CD4-positive, alpha-beta T cell treated with Interleukin-21 for 1 hour (primary cell): ENCODE measurements around the gene SYT1.

ENCODE experiments used
- DNase-seq: peaks from one replicate; pipeline ENCODE4 v3.0.0-alpha.2; 2020

Gene SYT1

DNA sequence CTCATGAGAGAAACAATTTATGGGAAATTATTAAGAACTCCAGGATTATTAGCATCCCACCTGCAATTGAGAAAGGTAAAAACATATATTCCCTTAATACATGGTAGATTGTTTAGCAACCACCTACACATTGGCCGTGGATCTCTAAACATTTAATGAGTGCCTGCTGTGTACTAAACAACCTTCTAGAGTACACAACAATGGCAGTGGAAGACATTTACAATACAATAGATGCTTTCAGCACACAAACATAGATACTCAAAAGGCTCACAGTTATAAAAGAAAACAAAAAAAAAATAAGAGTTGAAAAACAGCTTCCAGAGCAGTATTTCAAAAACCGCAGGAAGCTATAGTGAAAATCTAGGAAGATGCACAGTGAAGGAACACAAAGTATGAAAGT lies 382.9 kb downstream of the SYT1 start:
- no peak for DNase-seq

DNA sequence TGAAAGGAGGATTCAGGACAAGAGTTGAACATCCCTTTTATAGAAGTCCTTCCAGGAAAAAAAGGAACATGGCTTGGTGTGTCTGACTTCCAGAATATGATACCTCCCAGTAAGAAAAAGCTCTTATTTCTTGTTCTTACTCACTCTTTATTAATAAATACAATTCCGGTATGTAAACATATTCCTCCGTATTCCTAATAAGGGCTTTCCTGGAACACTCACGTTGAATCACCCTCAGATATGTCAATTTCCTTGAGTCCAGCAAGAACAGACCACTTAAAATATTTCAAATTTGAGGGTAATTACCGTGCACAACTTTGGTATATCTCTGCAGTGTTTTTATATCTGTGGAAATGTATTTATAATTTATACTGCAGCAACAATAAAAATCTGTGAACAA lies 385.6 kb downstream of the SYT1 start:
- DNase-seq = no peak

DNA sequence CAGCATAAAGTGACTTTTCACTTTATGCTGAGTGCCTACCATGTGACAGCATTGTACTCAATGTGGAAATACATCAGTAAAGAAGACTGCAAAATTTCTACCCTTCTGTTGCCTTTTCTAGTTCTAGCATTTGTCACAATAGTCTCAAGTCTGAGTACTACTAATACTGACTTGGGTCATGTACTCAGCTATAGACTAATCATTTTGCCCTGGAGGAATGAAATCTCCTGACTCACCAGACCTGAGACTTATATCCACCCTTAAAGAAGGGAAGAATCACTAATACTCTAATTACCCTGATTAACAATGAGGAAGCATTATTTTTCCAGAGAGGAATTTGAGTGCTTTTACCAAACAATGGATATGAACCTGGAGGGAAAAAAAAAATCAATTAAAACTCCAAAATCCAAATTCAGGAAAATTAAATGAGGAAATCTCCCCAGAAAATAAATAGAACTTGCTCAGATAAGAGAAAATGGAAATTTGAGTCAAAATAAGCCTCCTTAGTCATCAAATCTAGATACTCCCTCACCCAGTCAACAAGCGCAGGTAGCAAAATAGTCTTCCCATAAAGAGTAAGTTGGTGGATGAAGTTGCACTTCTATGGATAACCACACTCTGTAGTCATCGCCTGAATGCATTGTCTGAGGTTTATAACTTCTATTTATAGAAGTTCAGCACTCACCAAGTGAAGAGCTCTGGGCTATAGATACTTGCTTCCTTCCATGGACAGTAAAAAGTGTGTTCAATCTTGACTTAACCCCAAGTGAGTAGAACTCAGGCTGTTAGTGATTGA lies 386.6 kb downstream of the SYT1 start:
- DNase-seq = no peak

DNA sequence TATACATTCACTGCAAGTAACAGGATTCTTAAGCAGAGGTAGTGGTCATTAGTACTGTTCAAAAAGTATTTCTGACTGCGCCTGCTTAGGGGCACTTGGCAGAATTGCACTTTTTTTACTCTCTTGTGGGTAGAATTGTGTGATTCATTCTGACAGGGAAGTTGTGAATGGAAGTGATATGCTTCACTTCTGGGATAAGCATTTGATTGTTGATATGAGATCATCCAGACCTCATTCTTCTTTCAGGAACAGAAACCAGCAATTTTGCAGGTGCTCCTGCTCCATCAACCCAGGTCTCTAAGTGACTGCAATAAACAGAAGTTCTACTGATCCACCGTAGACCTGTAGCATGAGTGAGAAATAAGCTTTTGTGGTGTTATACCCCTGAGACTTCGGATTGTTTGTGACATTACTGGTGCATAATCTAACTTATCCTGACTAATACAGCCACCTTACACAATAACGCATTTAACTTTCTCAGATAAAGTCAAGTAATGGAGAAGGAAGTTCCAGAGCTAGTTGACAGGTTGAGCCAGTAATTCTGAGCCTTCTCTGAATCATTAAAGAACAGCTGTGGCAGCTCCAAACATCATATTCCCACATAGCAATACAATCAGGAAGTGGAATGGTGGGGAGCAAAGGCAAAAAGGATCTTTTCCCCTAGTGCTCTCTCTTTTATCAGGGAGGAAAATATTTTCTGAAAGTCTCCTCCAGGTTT lies 387.9 kb downstream of the SYT1 start:
- DNase-seq = no peak

DNA sequence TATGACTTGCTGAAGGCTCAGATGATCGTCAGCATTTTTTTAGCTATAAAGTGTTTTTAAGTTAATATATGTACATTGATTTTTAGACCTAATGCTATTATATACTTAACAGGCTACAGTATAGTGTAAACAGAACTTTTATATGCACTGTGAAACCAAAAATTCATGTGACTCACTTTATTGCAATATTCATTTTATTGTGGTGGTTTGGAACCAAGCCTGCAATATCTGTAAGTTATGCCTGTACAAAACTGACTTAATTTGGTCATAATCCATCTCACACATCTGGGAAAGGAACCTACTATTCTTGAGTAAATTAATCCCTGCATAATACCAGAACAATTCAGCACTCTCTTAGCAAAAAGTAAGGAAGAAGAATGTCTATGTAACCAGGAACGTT lies 390.7 kb downstream of the SYT1 start:
- DNase-seq = no peak

DNA sequence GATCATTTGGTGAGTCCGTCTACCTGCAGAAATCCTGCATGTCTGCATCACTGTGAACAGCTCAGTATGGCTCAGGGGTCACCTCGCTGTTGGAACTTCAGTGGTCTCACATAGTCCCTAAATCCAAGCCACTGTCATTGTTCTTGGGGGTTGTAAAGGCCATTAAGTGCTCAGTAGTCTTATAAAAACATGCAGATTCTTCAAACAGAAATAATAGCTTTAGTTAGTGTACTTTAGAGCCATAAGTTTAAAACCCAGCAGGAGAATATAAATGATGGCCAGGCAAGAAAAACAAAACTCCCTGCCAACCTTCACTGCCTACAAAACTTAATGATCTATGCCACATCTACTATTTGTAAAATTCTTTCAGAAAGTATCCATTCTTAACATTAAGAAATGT lies 396.3 kb downstream of the SYT1 start:
- no peak for DNase-seq

DNA sequence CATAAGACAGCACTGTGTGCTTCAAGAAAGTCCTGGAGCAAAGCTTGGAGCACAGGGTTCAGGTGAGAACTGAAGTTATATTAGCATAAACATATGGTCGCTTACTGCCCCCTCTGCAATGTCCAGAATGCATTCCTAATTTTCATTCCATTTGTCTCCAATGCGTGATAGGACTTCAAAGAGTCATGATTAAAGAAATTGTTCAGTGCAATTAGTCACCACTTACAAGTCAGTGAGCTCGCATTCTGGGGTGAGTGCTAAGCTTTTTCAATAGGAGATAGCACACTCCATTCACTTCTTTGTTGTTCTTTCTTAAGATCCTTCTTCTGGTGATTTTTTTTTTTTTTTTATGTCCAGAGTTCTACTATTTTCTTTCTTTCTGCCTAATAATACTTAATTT lies 398.4 kb downstream of the SYT1 start:
- DNase-seq = no peak

DNA sequence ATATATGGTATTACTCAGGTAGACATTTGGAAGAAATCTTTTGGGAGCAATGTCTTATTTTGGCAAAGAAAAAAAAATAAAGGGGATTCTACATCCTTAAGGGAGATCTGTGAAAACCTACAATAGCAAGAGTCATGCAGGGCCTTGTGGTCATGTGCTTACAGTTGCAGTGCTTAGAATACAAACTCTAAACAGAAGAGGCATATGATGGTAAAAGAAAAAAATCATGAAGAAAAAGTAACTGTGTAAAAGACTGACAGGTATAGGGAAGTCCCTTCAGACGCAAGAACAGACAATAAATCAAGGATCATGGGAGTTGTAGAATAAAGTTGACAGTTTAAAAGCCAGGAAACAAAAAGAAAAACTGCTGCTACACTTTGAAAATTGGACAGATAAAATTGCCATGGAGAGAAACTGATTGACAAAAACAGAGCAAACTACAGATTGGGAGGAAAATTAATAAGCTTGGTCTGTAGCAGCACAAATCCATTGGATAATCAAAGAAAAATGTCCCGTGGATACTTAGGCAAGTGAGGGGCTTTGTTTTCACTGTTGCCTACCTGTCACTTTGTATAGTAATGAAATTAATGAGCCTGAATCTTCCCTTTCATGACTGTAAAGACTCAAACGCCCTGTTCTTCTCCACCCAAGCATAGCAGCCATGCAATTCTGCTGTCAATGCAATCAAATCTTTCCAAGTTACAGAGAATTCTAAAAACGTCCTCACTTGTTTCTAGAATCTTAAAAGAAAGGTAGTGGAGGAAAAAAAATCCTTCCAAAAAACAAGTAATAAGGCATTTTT lies 402.0 kb downstream of the SYT1 start:
- DNase-seq = no peak

DNA sequence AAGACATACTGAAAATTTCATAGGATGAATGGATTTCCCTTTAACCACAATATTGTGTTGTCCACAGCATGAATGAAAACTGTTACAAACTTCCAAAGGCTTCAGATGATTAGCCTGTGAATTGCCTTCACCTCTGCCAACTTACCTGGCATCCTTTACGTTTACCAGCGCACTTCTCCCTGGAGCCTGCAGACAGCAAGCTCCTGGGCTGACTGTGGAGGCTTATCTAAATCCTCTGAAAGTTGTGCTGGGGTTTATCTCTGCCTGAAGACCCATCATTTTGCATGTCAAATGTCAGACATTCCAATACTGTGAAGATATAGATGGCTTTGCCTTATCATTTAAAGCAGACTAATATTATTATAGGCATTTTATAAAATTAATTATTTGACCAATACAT lies 403.0 kb downstream of the SYT1 start:
- no peak for DNase-seq

DNA sequence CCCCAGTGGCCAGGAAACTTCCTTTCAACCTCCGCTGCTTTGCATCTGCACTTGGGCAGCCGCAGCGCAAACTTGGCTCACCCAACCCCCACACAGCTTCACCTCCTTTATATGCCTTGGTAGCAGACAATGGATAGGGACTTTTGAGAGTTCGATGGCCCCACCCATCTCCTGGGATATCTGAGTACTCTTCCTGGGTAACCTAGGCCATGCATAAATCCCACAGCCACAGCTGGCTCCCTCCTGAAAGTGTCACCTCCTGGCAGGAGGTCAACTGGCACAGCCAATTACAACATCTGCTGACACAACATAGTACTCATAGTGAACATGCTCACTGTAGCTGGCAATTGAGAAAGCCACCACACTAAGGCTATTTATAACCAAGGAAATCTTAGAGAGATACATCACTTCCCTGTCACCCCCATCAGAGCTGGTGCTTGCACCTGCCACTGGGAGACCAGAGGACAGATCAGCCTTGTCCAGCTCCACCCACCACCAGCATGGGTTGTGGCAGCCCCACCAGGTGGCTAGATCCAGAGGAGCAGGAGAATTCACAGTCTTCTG lies 410.0 kb downstream of the SYT1 start:
- DNase-seq = no peak

DNA sequence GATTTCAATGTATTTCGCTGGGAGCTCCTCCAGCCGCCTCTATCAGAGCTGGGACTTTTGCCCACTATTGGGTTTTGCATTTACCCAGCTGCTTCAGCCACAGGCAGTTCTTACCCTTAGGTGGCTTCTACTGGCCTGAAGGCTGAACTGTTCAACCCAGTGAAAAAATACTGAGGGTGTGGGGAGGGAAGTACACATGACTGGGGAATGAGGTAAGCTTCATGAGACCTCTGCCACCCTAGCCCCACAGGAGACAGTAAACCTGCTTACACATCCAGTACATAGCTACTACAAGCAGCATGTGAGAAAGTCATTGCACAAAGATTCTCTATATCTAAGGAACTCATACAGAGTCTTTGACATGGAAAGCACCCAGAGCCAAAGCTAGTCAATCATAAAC lies 411.1 kb downstream of the SYT1 start:
- no peak for DNase-seq

DNA sequence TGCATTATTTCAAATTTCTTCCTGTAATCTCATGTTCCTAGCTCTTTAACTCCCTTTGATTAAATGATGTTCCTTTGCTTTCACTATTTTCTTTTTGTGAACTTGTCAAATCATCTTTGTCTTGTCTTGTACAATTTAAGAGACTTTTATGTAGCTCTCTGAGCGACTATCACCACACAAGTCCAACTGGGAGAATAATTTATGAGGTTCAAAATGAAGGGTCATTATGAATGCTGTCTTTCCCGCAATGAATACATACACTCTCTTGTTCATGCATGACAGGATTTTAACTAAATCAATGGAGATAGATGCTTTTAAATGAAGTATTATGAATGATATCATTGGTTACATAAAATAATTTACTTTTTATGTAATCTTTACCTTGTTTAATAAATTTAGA lies 418.8 kb downstream of the SYT1 start:
- DNase-seq = no peak

DNA sequence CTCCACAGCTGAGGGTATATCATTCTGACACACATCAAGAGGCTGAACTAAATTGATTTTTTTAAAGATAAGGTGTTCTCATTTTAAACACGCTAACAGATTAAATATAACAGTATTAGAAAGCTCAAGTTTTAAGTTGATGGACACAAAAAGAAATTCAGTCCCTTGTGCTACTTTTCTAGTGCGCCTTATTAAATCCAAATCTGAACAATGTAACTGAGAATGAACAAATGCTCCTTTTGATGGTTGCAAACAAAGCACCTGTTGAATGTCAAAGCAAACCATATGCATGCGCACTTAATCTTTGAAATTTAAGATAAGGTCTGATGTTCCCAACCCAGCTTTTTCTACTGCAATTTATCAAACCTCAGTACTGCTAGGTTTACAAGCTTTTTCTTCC lies 424.3 kb downstream of the SYT1 start:
- no peak for DNase-seq

DNA sequence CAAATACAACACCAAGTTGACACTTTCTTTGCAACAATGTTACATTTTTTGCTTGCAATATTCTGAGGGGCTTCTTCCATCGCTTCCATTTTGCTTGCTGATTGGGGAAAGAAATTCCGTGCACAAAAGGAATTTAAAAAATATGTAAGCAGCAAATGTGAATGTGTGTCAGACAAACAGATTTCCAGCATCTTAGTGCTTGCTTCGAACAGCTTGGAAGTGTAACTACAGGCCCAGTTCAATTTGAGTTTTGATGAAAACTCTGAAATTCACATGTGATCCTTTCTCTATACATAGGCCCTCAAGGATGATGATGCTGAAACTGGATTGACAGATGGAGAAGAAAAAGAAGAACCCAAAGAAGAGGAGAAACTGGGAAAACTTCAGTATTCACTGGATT lies 427.1 kb downstream of the SYT1 start:
- DNase-seq = no peak

DNA sequence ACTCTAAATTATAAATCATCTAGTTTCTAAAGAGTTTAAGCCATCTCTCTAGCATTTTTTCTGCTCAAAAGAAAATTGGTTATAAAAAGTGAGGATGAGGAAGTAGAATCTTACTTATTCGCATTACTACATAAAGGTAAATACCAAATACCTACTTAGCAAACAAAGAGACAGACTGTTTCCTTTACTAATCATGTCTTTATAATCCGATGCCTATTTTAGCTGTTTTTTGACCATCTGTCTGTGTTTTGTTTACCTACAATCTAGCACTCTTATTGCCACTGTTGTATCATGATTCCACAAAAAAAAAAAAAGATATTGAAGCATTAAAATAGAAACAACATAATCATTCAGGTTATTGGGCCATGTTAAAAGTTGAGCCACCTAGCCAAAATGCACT lies 430.0 kb downstream of the SYT1 start:
- no peak for DNase-seq

DNA sequence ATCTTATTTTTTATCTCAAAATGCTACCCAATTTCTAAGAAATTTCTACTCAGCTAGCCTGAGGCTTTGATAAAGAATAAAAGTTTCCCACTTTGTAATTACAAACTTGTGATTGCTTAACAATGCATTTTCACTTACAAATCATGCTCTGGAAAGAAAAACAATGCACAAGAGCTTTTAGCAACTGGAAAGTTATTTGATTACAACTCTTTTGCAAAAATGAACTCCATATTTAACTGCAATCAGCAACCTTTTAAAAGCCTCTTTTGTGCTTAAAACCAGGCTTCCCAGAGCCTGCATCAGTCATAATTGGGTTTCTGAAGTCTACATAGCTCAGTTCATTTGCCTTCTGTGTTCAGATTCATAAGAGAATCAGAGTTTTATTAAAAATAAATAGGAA lies 431.0 kb downstream of the SYT1 start:
- DNase-seq = no peak

DNA sequence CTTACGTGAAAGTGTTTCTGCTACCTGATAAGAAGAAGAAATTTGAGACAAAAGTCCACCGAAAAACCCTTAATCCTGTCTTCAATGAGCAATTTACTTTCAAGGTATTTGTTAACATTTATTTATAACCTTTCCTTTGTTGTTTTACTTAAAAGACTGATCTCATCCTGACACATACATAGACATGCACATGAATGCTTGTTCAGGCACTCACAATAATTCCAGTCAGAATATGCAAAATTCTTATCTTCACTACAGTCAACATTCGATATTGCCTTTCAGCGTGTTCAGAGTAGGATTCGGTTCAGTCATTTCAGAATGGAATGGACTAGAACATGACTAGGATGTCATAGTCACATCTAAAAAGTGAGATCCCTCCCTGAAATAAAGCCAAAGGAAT lies 431.6 kb downstream of the SYT1 start:
- no peak for DNase-seq

DNA sequence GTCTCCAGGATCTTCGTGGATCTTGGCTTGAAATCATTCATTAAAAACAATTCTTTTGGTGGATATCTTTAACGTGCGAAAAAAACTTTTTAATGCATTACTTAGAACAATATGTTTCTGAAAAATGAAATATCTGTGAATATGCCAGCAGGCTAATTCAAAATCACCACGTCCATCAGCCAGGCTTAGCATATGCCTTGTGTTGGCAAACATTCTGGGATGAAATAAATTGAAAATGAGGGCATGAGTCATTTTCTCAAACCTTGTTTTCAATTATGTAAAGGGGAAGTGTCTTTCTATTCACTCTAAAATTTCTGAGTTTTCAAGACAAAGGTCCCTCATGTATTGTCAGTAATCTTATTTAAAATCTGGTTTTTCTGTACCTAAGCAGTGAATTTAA lies 432.3 kb downstream of the SYT1 start:
- DNase-seq = no peak

DNA sequence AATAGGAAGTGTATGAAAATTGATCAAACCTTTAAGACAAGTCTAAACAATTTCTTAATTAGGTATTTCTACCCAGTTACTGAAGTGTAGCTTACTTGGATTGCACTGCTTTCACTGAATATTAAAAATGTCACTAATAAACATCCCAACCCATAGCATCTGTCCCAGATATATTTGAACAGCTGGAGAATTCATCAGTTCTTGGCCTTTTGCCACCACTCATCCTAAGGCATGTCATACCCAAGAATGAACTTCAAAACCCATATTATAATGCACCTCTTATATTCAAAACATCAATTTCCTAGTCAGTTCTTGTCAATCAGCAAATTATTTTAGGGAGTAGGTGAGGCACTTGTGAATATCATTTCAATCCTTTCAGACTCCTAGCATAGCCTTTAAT lies 433.9 kb downstream of the SYT1 start:
- DNase-seq = no peak

DNA sequence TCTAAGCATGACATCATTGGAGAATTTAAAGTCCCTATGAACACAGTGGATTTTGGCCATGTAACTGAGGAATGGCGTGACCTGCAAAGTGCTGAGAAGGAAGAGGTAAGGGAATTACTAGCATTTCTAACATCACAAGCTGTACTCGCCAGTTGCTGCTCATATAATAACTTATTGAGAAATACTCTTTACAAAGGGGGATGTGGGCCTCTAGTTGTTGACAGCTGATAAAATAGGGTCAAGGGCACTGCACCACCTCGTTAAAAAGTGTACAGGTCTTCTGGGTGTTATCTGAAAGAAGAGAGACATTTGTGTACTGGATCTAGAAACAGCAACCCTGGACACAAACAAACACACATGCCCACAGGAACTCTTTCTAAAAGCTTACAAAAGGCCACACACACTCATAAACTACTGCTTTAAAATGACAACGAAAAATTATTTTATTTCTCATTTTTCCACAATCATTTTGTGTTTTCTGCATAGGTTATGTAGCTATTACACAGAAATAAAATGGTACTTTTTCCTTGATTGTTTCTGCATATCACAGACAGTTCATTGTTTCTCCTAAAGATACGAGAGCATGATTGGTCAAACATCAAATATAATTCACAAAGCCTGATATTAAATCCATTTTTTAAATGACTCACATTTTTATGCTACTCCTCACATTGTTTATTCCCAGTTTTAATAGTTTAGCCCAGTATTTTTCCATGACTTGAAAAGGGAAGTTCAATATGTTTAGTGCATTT lies 435.0 kb downstream of the SYT1 start:
- DNase-seq = no peak

DNA sequence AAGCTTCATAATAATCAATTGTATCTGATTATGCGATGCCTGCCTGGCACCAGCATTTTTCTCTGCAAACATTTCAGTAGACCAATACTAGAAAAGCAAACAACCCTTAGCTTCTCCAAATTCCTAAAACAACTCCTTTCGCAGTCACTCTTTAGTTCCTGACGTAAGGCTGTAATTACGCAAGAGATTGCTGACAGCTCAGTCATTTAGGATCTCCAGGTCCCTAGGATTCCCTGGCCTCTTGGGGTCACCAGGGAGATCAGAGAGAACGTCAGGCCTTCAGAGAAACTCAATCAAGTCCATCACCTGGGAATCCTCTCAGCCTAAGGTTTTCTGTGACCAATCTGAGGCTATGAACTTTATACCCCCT lies 435.6 kb downstream of the SYT1 start:
- DNase-seq = no peak

DNA sequence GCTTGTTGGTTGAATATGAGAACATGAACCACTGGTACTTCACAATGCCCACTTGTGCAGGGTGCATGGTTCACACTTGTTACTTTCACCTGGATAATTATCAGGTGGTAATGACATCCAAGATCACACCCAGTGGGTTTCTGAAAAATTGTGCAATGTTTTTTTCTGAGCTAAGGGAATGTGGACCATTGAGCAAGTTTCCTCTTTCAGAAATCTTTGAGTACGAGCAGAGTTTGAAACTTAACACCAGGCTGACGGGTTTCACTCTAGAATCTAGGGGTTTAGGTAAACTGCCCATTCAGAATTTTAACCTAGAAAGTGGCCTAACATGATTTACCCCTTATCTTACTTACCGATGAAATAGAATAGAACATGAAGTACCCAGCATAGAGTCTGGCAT lies 436.6 kb downstream of the SYT1 start:
- no peak for DNase-seq
